Stomach (tissue), 4 donors: ENCODE results near the gene YARS1.

Experiments
- CTCF ChIP-seq, 7 experiments: fragments of 450-650 bp in 4 of 7; fragments of 200-600 bp in 3 of 7; sonication (generic) in 3 of 7; IDR thresholded peaks; one replicate each; pipeline ENCODE4 v1.5.1; 2016 to 2019; ENCODE audit warnings: antibody characterized with exemption in 7 of 7, control low read depth in 2 of 7, mild to moderate bottlenecking in 1 of 7
- EP300 ChIP-seq: sonication (generic); formaldehyde crosslinking; IDR thresholded peaks from one replicate; pipeline ENCODE4 v1.6.1; 2017; ENCODE audit warnings: antibody characterized with exemption
- POLR2A ChIP-seq, 4 donors: fragments of 450-650 bp; IDR thresholded peaks; one replicate each; pipeline ENCODE4 v1.6.1; 2016; ENCODE audit warnings: antibody characterized with exemption in 4 of 4, control low read depth in 2 of 4, mild to moderate bottlenecking in 1 of 4, moderate library complexity in 1 of 4
- POLR2AphosphoS5 ChIP-seq, 3 donors: sonication (generic); formaldehyde crosslinking; IDR thresholded peaks; one replicate each; pipeline ENCODE4 v1.6.1; 2016; ENCODE audit warnings: antibody characterized with exemption in 3 of 3

DNA sequence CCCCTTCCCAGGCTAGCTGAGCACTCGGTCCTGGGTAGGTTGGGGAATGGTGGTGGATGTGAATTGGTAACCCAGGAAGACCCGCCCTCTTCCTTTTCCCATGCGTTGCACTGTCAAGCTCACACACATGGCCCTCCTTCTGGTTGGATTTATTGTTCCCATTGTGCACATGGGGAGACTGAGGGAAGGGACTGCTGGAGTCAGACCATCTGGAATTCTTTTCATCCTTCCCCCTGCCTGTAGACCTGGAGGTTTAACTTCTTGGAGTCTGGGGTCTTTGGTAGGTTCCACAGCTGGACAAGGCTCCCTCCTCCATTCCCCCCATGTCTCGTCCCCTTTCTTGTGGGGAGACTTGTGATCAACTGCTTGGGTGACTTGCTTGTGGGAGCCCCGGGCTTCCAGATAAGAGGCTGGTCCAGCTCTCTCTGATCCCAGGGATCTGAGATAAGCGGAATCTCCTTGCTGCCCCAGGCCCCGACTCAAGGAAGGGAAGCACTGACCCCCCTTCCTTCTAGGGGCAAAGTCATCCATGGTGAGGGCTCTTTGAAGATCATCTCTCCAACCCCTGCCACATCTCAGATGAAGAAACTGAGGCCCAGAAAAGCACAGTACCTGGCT lies 58.9 kb downstream of the YARS1 start:
- TF ChIP-seq CTCF (IDR thresholded peaks at IDR 0.05) = no peak
- TF ChIP-seq POLR2A (IDR thresholded peaks at IDR 0.05) = no peak
- TF ChIP-seq EP300 = no peak
- no peak for TF ChIP-seq POLR2AphosphoS5 (IDR thresholded peaks at IDR 0.05)
